H9 (cell line): Measurements from ENCODE around the gene SMAP1. TPM values are rescaled to one million over a fixed set of nuclear protein-coding genes. Genes with fewer than 3 reads are reported as not detected.

Experiments used
- DNase-seq: peaks from one replicate; pipeline ENCODE4 v3.0.0-alpha.2; 2017
- H2AFZ ChIP-seq: one replicate; pipeline ENCODE4 v1.6.1; 2013; ENCODE audit warnings: mild to moderate bottlenecking, low read length, control low read depth, moderate library complexity
- H2AK5ac ChIP-seq: 2 replicates; pipeline ENCODE4 v1.6.1; 2013; ENCODE audit warnings: low read length, control low read depth, mixed read lengths; ENCODE audit not compliant: insufficient read length
- H2BK120ac ChIP-seq: one replicate; pipeline ENCODE4 v1.6.1; 2013; ENCODE audit warnings: low read depth, mild to moderate bottlenecking, low read length, control low read depth, inconsistent platforms; ENCODE audit not compliant: poor library complexity, severe bottlenecking
- H2BK12ac ChIP-seq: 2 replicates; pipeline ENCODE4 v1.6.1; 2013; ENCODE audit warnings: low read length, control low read depth, mixed read lengths, low read depth; ENCODE audit not compliant: insufficient read length
- H2BK15ac ChIP-seq: 2 replicates; pipeline ENCODE4 v1.6.1; 2013; ENCODE audit warnings: low read depth, low read length, control low read depth
- H2BK20ac ChIP-seq: one replicate; pipeline ENCODE4 v1.6.1; 2013; ENCODE audit warnings: low read depth, mild to moderate bottlenecking, low read length, control low read depth, inconsistent platforms; ENCODE audit not compliant: poor library complexity, severe bottlenecking
- H2BK5ac ChIP-seq: 2 replicates; pipeline ENCODE4 v1.6.1; 2013; ENCODE audit warnings: low read length, control low read depth, mixed read lengths; ENCODE audit not compliant: insufficient read length
- H3K14ac ChIP-seq: 2 replicates; pipeline ENCODE4 v1.6.1; 2013; ENCODE audit warnings: low read length, control low read depth; ENCODE audit not compliant: insufficient read depth
- H3K18ac ChIP-seq: 2 replicates; pipeline ENCODE4 v1.6.1; 2013; ENCODE audit warnings: low read depth, mild to moderate bottlenecking, mixed read lengths, low read length, control low read depth; ENCODE audit not compliant: insufficient read length
- H3K23ac ChIP-seq: 2 replicates; pipeline ENCODE4 v1.6.1; 2013; ENCODE audit warnings: low read length, control low read depth, mixed read lengths, low read depth; ENCODE audit not compliant: insufficient read length
- H3K23me2 ChIP-seq: 2 replicates; pipeline ENCODE4 v1.6.1; 2013; ENCODE audit warnings: low read depth, mild to moderate bottlenecking, mixed read lengths, low read length, control low read depth; ENCODE audit not compliant: insufficient read length, poor library complexity, severe bottlenecking
- H3K27ac ChIP-seq: 2 replicates; pipeline ENCODE4 v1.5.1; 2013; ENCODE audit warnings: low read length, control low read depth, mixed read lengths, low read depth; ENCODE audit not compliant: insufficient read length
- H3K27me3 ChIP-seq: 2 replicates; pipeline ENCODE4 v1.6.1; 2013; ENCODE audit warnings: low read length, control low read depth, inconsistent platforms; ENCODE audit not compliant: insufficient read depth
- H3K4ac ChIP-seq: 2 replicates; pipeline ENCODE4 v1.6.1; 2013; ENCODE audit warnings: low read depth, mild to moderate bottlenecking, control low read depth, inconsistent platforms, low read length, moderate library complexity
- H3K4me1 ChIP-seq: 2 replicates; pipeline ENCODE4 v1.6.1; 2013; ENCODE audit warnings: low read length, control low read depth, inconsistent platforms; ENCODE audit not compliant: insufficient read depth
- H3K4me2 ChIP-seq: 2 replicates; pipeline ENCODE4 v1.6.1; 2013; ENCODE audit warnings: low read length, control low read depth, mixed read lengths; ENCODE audit not compliant: insufficient read length, insufficient read depth
- H3K56ac ChIP-seq: 2 replicates; pipeline ENCODE4 v1.6.1; 2013; ENCODE audit warnings: low read depth, mild to moderate bottlenecking, mixed read lengths, low read length, control low read depth; ENCODE audit not compliant: insufficient read length
- H3K79me1 ChIP-seq: 2 replicates; pipeline ENCODE4 v1.6.1; 2013; ENCODE audit warnings: low read depth, mild to moderate bottlenecking, moderate library complexity, low read length, control low read depth, inconsistent platforms; ENCODE audit not compliant: insufficient read depth, poor library complexity, severe bottlenecking
- H3K79me2 ChIP-seq: 2 replicates; pipeline ENCODE4 v1.6.1; 2013; ENCODE audit warnings: low read length, control low read depth, inconsistent platforms; ENCODE audit not compliant: insufficient read depth
- H3K9ac ChIP-seq: 2 replicates; pipeline ENCODE4 v1.6.1; 2013; ENCODE audit warnings: low read length, control low read depth, mixed read lengths; ENCODE audit not compliant: insufficient read length; ENCODE audit errors: extremely low read depth
- H3K9me3 ChIP-seq: one replicate; pipeline ENCODE4 v1.6.1; 2013; ENCODE audit warnings: low read depth, low read length, inconsistent platforms; ENCODE audit not compliant: control insufficient read depth
- H3T11ph ChIP-seq: one replicate; pipeline ENCODE4 v1.6.1; 2013; ENCODE audit warnings: mild to moderate bottlenecking, low read length, control low read depth, inconsistent platforms
- H4K20me1 ChIP-seq: one replicate; pipeline ENCODE4 v1.6.1; 2013; ENCODE audit not compliant: control insufficient read depth, insufficient read length, insufficient read depth
- H4K5ac ChIP-seq: 2 replicates; pipeline ENCODE4 v1.6.1; 2013; ENCODE audit warnings: low read depth, mild to moderate bottlenecking, mixed read lengths, low read length, control low read depth; ENCODE audit not compliant: insufficient read length
- H4K8ac ChIP-seq: replicated peaks from 2 replicates; pipeline ENCODE4 v1.6.1; 2013; ENCODE audit warnings: low read length, control low read depth, mixed read lengths, low read depth; ENCODE audit not compliant: insufficient read length
- H4K91ac ChIP-seq: 2 replicates; pipeline ENCODE4 v1.6.1; 2013; ENCODE audit warnings: low read depth, mild to moderate bottlenecking, moderate library complexity, mixed read lengths, low read length, control low read depth; ENCODE audit not compliant: insufficient read length
- H3K27ac Mint-ChIP-seq, 3 experiments: 2 replicates in 2 of 3; 3 replicates in 1 of 3; pipeline ENCODE4 v1.8.0; 2020 to 2021; ENCODE audit warnings: mixed read lengths in 3 of 3, mild to moderate bottlenecking in 1 of 3, moderate library complexity in 1 of 3
- H3K27me3 Mint-ChIP-seq: 2 replicates; pipeline ENCODE4 v1.8.0; 2021; ENCODE audit warnings: low read depth, mild to moderate bottlenecking, moderate library complexity, mixed read lengths
- H3K36me3 Mint-ChIP-seq, 3 experiments: 2 replicates in 2 of 3; 3 replicates in 1 of 3; pipeline ENCODE4 v1.8.0; 2020 to 2021; ENCODE audit warnings: low read depth in 3 of 3, mixed read lengths in 3 of 3; ENCODE audit not compliant: insufficient read depth in 1 of 3
- H3K4me1 Mint-ChIP-seq, 2 experiments: 2 replicates each; pipeline ENCODE4 v1.8.0; 2020; ENCODE audit warnings: mixed read lengths in 2 of 2
- H3K4me3 Mint-ChIP-seq, 2 experiments: 2 replicates in 1 of 2; 3 replicates in 1 of 2; pipeline ENCODE4 v1.8.0; 2020 to 2021; ENCODE audit warnings: mild to moderate bottlenecking in 2 of 2, mixed read lengths in 2 of 2, moderate library complexity in 1 of 2
- H3K9me3 Mint-ChIP-seq, 2 experiments: 2 replicates in 1 of 2; 3 replicates in 1 of 2; pipeline ENCODE4 v1.8.0; 2020; ENCODE audit warnings: mild to moderate bottlenecking in 2 of 2, mixed read lengths in 2 of 2, moderate library complexity in 1 of 2
- WGBS: extraction: QIAGEN DNeasy Blood & Tissue Kit; methylation state at CpG from one replicate; pipeline ENCODE4 v1.1.7; 2013; ENCODE audit warnings: missing lambda C conversion rate, low lambda C conversion rate, mixed read lengths; ENCODE audit not compliant: insufficient read length; ENCODE audit errors: extremely low coverage; 5-methylcytosine and 5-hydroxymethylcytosine counted together
- total RNA-seq: library from RNA; stranded (reverse); gene quantifications from 2 replicates; pipeline ENCODE4 v1.2.1, GENCODE V29; 2021
- TF ChIP-seq, protein P1 (sequence below): fragments of 200-600 bp; sonication (generic); conservative IDR thresholded peaks from 3 replicates; pipeline ENCODE4 v1.8.0; 2021; ENCODE audit warnings: antibody characterized with exemption, mild to moderate bottlenecking

Gene SMAP1
- total RNA-seq, 1 experiment from 2014 or later, result 29.3 TPM

DNA sequence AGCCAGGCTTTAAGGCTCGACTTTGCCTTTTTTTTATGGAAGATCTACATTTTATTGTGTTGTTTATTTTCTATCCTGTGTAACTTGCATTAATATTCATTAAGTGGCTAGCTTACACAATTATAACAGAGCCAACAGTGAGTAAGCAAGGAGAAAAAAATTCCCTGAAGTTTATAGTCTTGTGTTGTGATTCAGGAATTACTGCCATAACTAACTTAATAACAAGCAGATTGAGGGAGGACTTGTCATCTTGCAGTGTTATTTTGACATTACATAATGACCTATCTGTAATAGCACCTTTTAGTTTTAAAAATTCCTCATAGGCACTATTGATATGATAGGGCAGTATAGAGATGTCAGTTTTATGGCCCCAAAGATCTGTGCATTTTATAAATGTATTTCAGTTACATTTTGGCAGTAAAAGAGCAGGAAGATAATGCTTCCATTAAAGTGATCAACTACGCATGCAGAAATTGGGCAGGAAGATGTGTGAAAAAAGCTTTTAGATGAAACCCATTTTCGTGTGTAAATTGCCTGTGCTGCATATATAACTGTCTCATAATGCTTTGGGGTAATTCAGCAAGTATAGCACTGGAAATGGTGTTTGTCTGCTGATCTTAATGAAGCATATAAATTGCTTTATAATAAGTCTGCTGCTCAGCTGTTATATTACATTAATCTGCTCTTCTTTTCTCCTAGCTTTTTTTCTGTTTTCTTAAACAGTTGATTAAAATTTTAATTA lies 123.0 kb downstream of the SMAP1 start:
- Histone ChIP-seq H3K4me1 (no peaks in the 10 kb centered on the region), H2BK5ac (no peak overlapping the region), H3K9ac (no peak overlapping the region), H2BK120ac (no peak overlapping the region), H3K27ac (no peak overlapping the region), H4K91ac (no peak overlapping the region), H3K18ac (no peak overlapping the region), H3K79me1 (no peaks in the 10 kb centered on the region), H2BK15ac (no peak overlapping the region), H3K4ac (no peak overlapping the region), H3K23me2 (no peaks in the 10 kb centered on the region), H3K14ac (no peak overlapping the region), H4K8ac (no peak overlapping the region), H2BK12ac (no peak overlapping the region), H3K79me2 (no peaks in the 10 kb centered on the region; the same call in 1 of the 2 replicates), H3K4me2 (no peak overlapping the region), H4K20me1 (no peaks in the 10 kb centered on the region), H2AFZ (no peak overlapping the region), H3K27me3 (no peaks in the 10 kb centered on the region), H3K56ac (no peak overlapping the region), H2BK20ac (no peak overlapping the region), H3K9me3 (no peaks in the 10 kb centered on the region), H3K23ac (no peak overlapping the region), H4K5ac (no peak overlapping the region), H2AK5ac (no peak overlapping the region), H3T11ph (no peak overlapping the region)
- H3K27me3 Mint-ChIP-seq, result no peaks in the 10 kb centered on the region
- no peak overlapping the region for H3K27ac Mint-ChIP-seq
- DNase-seq, result no peak
- H3K4me1 Mint-ChIP-seq, result no peaks in the 10 kb centered on the region
- H3K4me3 Mint-ChIP-seq, result no peak overlapping the region
- peaks cover 0 to 3% of the 10 kb centered on the region in 2 experiments; a peak in 1 of 5 replicates for H3K9me3 Mint-ChIP-seq
- H3K36me3 Mint-ChIP-seq, result peaks cover 2 to 5% (median 5%) of the 10 kb centered on the region in 3 experiments; a peak in 4 of 7 replicates
- TF ChIP-seq, protein P1, sequence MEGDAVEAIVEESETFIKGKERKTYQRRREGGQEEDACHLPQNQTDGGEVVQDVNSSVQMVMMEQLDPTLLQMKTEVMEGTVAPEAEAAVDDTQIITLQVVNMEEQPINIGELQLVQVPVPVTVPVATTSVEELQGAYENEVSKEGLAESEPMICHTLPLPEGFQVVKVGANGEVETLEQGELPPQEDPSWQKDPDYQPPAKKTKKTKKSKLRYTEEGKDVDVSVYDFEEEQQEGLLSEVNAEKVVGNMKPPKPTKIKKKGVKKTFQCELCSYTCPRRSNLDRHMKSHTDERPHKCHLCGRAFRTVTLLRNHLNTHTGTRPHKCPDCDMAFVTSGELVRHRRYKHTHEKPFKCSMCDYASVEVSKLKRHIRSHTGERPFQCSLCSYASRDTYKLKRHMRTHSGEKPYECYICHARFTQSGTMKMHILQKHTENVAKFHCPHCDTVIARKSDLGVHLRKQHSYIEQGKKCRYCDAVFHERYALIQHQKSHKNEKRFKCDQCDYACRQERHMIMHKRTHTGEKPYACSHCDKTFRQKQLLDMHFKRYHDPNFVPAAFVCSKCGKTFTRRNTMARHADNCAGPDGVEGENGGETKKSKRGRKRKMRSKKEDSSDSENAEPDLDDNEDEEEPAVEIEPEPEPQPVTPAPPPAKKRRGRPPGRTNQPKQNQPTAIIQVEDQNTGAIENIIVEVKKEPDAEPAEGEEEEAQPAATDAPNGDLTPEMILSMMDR, result no peak
- WGBS, result no CpG with 5 or more reads among the region's 3 CpGs
